NCI-H2227 (cell line): ENCODE results near the gene EMC8.
A peak's percentile ranks its signal among the peaks of the same experiment; 100 is the strongest.

Experiments
- DNase-seq: peaks from one replicate; lab custom pipeline; 2025; ENCODE audit not compliant: unreplicated experiment; lab: John Stamatoyannopoulos, UW

Gene EMC8

DNA sequence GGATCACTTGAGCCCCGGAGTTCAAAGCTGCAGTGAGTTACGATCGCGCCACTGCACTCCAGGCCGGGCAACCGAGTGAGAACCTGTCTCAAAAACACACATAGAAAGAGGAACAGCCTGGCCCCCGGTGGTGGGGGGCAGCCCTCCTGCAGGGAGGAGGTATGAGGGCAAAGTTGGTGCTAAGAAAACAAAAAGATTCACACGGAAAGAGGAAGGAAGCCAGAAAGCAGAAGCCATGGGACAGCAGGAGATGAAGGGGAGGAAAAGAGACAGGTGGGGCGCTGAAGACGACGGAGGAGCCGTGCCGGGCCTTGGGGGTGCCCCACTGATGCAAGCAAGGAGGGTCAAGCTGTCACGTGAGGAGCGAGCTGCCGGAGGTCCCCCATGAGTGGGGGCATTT is 40.2 kb downstream of the EMC8 start:
- DNase-seq = no peak

DNA sequence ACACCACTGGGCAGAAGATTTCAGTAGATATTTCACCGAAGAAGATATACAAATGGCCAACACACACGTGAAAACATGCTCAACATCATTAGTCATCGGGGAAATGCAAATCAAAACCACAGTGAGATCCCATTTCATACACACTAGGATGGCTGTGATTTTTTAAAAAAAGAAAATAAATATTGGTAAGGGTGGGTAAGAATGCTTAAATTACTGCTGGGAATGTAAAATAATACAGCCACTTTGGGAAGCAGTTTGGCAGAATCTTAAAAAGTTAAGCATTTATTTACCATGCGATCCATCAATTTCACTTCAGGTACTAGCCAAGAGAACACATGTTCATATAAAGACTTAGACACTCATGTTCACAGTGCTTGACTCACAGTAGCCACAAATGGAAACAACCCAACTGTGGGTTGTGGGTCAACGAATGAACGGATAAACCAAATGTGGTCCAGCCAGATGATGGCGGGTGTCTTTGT is 42.0 kb downstream of the EMC8 start:
- DNase-seq = no peak

GRCh38 chr16:85755929-85756768 is 43.2 kb downstream of the EMC8 start:
- no peak for DNase-seq

- no peak for DNase-seq
These were observed 44.9 kb downstream of the EMC8 start for GRCh38 chr16:85754413-85754812.

- no peak for DNase-seq
These were observed 45.4 kb downstream of the EMC8 start for GRCh38 chr16:85753976-85754375.

GRCh38 chr16:85753559-85753958 is 45.8 kb downstream of the EMC8 start:
- no peak for DNase-seq

DNA sequence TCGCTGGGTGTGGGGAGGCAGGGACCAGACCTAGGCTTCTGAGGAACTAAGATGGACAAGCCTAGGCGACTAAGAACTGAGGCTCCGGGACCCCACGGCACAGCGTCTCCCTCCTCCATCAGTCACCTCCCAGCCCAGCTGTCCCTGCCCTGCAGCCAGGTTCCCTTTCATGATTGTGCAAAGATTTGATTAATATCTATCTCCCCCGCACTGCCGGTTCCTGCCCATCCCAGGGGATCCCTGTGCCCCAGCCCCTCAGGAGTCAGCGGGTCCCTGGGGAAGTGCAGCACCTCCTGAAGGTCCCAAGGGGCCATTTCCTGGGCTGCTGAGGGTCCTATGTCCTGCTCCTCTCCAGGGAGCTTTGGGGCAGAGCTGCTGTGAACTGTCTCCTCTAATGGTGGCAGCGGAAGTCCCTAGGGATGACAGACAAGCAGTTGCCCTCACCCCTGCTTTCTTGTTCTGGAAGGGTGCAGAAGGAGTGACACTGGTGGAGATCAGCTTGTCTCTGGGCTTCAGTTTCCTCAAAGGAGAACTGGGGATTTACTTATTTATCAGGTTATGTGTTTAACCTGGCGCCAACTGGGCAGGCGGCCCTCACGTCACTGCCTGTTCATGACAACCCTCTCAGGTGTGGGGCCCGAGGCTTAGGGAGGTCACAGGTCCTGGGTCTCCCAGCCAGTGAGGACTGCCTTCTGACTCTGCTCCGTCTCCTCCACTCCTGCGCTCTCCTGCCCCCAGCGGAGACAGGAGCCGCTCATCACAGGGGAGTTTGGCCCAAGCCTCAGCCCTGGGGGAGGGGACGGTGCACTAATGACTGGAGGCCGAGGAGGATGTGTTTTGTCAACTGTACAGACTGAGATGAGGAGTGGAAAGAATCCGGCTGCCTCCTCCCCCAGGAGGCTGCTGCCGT is 46.6 kb downstream of the EMC8 start:
- peak; percentile 41 for DNase-seq

DNA sequence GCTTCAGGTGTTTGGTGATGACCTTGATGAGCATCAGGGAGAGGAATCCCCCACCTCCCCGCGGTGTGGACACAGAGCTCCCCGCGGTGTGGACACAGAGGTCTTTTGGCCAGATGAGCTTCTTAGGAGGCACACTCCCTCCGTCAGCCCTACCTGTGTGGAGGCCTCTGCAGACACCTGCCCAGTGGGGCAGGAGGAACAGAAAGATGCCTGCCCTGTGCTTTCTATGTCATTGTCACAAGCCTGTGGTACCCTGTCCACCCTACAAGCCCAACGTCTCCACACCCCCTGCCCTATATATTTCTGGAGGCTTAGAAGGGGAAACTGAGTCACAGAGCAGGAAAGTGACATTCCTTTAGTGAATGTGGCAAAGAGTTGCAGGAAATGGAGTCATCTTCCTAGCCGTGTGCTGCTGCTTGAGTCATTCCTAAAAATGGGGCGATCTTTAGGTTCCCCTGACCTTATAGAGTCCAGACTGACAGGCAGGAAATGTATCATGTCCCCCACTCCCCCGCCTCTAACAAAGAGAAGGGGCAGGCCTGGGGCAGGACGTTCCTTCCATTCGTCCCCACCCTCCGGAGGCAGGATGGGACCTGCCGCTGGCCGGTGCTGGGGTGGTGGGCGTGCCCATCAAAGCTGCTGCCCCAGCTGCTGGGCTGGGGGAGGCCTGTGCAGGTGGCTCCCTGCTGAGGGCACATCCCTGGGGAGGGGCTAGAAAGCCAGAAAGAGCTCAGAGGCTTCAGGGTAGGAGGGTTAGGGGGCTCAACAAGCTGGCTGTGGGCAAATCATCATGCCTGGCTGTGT is 47.4 kb downstream of the EMC8 start:
- DNase-seq = no peak

GRCh38 chr16:85750827-85751697 is 48.3 kb downstream of the EMC8 start, which contains the start of gene C16orf74:
TSS of gene C16orf74 (minus strand) at chr16:85751096. CDS start at chr16:85735217, 15,879 bp downstream.
- peak; percentile 20 for DNase-seq

DNA sequence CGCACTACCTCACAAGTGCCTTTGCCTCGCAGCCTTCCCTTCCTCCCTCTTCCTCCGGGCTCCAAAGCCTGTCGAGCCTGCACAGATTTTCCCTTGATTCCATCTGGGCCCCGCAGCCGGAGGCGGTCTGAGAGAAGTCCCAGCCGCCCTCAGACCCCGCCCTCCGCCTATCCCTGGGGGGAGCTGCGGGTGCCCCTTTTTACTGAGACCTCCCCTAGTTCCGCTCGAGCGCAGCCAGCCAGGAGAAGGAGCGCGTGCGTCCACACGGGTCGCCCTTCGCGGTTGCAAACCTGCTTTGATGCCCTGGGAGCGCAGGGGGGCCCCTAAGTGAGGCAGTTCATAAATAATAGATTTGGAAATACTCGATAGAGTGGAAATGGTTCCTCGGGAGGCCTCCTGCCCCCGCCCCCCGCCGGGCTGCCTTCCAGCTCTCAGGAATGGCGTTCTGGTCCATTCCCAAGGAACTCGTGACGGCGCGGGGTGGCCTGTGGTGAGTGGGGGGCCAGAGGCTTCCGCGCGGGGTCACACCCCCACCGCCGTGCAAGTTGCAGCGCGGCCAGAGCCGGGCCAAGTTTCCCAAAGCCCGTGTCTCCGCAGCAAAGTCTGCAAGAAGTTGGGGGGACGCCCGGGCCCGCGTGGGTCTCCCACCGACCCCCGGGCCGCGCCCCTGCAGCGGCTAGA is 49.1 kb downstream of the EMC8 start:
- DNase-seq = peak; percentile 16

DNA sequence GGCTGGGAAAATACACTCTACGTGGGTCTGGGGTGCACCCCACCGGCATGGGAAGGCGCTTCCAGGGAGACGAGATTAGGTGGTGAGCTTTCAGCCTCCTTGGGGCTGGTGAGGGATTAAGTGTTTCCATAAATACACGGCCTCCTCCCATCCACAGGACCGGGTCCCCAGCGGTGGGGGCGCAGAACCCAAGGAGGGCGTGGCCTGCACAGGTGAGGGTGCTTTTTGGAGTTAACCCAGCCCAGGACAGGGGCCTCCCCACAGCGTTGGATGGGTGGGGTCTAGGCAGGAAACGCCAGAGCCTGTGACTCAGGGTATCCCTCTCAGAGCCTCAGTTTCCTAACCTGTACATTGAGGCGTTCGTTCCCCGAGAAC is 49.6 kb downstream of the EMC8 start:
- no peak for DNase-seq

DNA sequence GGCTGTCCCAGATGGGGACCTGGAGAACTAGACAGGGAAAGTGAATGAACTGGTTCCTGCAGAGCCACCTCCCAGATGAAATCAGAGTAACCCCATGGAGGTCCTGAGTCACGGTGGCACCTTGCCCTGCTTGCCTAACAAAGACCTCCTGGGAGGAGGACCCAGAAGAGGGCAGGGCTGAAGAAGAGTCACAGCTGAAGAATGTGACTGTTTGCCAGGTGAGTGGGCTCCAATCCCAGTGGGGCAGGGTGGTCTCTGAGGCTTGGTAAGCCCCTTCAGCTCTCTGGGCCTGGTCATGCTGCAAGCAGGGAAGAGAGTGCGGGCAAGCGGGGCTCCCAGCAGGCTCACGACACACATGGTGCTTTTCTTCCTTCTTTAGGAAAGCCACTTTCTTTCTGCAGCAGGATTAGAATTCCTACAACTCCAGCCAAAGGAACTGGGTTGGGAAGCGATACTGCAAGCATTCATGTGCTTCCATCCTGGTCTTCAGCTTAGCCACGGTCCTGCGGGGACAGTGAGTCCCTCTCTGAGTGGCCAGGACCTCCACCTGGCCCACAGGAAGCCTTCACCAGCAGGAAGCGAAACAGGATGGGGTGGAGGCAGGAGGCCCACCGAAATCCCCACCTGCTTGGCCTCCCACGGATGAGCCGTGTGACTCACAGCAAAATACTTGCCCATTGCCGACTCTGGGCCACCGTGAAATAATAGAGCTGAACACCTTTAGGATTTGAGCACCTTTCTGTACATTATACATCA is 52.7 kb downstream of the EMC8 start:
- no peak for DNase-seq

DNA sequence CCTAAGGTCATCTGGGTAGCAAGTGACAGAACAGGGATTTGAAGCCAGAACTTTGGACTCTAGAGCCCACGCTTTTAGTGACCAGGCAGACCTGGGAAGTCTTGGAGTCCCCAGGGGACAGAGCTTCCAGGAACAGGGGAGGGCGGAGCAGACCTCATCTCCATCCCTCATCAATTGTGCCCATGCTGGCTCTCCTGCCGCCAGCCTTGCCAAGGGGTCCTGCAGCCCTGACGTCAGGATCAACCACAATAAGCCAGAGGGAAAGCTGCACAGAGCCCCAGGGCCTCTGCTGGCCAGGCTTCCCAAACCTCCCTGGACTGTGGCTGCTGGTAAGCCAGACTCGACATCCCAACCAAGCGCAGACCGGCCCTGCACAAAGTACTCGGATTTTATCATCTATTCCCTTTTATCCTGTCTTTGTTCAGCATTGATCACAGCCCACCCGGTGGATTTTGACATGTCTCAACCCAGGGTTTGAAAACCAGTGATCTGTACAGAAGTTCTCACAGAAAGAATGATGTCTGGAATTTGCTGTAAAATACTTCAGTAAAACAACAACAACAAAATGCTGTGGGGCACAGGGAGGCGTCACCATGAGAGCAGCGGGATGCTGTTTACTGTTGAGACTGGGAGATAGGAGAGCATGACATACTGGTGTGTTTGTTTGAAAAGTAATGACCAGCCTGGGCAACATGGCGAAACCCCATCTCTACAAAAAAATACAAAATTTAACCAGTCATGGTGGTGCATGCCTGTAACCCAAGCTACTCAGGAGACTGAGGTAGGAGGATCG is 60.2 kb downstream of the EMC8 start:
- no peak for DNase-seq

DNA sequence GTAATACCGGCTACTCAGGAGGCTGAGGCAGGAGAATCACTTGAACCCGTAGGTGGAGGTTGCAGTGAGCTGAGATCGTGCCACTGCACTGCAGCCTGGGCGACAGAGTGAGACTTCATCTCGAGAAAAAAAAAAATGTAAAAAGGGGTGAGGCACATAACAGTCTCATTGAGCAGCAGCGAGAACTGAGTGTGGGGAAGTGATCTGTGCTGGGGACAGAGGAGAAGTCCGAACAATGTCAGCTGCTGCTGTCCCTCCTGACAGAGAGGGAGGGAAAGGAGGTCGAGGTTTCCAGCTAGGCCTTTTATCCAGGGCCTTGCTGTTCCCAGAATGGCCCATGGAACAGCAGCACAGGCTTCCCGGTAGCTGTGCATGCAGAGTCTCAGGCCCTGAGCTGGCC is 62.4 kb downstream of the EMC8 start:
- DNase-seq = no peak

GRCh38 chr16:85735946-85736345 is 63.4 kb downstream of the EMC8 start:
- DNase-seq = no peak

DNA sequence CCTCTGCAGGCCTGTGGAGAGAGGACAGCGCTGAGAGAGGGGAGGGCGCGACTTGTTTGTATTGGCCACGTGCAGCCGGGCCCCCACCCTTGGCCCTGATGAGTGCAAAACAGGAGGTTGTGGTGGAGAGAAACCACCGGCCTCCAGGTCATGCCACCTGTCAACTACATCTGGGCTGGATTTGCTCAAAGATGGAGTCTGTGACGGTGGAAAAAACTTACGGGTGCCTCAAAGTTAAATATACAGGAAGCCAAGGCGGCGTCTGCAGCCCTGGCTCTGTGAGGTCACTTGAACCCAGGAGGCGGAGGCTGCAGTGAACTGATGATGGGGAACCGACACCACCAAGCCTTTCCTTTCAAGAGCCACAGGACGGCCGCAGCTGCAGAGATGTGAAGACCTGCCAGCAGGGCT is 64.1 kb downstream of the EMC8 start:
- DNase-seq = no peak

DNA sequence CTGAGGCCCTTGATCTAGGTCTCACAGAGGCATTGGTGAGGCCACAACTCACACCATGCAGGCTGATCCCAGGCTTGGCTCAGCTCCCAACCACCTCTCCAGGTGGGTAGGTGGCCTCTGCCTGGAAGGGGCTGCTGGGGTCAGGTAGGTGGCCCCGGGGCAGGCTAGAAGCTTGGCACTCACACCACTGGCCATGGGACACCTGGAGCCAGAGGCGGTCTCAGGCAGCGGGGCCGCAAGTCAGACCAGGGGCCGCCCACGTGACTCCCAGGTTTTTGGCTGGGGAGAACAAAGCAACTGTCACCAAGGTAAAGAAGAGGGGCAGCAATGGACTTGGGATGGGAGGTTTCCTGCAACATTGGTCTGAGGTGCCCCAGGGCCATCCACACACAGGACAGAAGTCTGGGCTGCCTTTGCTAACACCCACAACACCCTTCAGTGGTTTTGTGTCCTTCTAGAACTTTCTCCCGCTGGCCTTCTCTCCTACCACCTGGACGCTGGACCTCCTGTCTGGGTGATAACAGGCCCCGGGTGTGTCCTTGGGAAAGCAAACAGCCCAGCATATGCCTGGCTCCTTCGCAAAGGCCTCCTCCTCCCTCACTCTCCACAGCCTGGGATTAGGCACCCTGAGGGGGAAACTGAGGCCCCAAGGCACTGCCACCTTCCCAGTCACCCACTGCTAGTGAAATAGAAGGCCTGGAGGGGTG is 64.9 kb downstream of the EMC8 start:
- DNase-seq = no peak

DNA sequence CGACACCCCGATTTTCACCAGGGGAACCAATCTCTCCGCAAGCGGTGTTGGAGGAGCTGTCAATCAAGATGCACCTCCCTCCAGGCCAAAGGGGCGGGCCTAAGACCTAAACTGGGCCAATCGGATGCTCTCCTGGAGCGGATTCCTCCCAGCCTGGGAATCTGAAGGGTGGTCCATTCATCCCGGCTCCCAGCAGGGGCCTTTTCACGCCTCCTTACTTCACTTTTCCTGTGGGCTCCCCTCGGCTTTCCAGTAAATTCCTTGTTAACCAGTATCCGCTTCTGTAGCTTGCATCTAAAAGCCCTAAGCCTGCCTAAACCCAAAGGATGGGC is 65.5 kb downstream of the EMC8 start:
- no peak for DNase-seq
